Fibroblast of pulmonary artery (primary cell): ENCODE results near the gene HOMER2.
"Not testable (repeated sequence)": the region's sequence is repeated elsewhere in the genome, so short reads cannot be mapped to it uniquely, and the experiment has no call there.

ENCODE experiments used
- DNase-seq: peaks from one replicate; pipeline ENCODE4 v3.0.0-alpha.2; 2010; ENCODE audit warnings: low read depth
- H3K4me3 ChIP-seq: replicated peaks from 2 replicates; pipeline ENCODE4 v1.5.1; 2011; ENCODE audit warnings: low read depth, mild to moderate bottlenecking, control low read depth, low read length, moderate library complexity
- CTCF ChIP-seq: IDR thresholded peaks from 2 replicates; pipeline ENCODE4 v1.5.1; 2011; ENCODE audit warnings: mild to moderate bottlenecking, control low read depth, low read length, inconsistent platforms; ENCODE audit errors: missing control alignments

Gene HOMER2

GRCh38 chr15:82942691-82943090, 9.8 kb downstream of the HOMER2 start:
- no peak overlapping the region for H3K4me3 ChIP-seq
- DNase-seq = no peak
- TF ChIP-seq CTCF = no peak

- H3K4me3 ChIP-seq, DNase-seq: not testable (repeated sequence)
These were observed 12.8 kb downstream of the HOMER2 start for GRCh38 chr15:82939678-82940077.

- H3K4me3 ChIP-seq = no peak overlapping the region
- TF ChIP-seq CTCF = no peak
- no peak for DNase-seq
These were observed 14.8 kb downstream of the HOMER2 start for GRCh38 chr15:82937712-82938058.

GRCh38 chr15:82936966-82937711, 15.4 kb downstream of the HOMER2 start:
- no peak for DNase-seq
- no peak for TF ChIP-seq CTCF
- H3K4me3 ChIP-seq = no peak overlapping the region

- no peak for TF ChIP-seq CTCF
- DNase-seq = no peak
- H3K4me3 ChIP-seq = no peak overlapping the region
These were observed 17.1 kb downstream of the HOMER2 start for GRCh38 chr15:82935382-82935781.

- TF ChIP-seq CTCF = no peak
- no peak for DNase-seq
- no peak overlapping the region for H3K4me3 ChIP-seq
These were observed 18.2 kb downstream of the HOMER2 start for GRCh38 chr15:82934100-82934880.

GRCh38 chr15:82933576-82933975, 18.9 kb downstream of the HOMER2 start:
- TF ChIP-seq CTCF = no peak
- no peak overlapping the region for H3K4me3 ChIP-seq
- DNase-seq = no peak
